ENCODE results near the gene BNIP1.

- TF ChIP-seq, protein P1, sequence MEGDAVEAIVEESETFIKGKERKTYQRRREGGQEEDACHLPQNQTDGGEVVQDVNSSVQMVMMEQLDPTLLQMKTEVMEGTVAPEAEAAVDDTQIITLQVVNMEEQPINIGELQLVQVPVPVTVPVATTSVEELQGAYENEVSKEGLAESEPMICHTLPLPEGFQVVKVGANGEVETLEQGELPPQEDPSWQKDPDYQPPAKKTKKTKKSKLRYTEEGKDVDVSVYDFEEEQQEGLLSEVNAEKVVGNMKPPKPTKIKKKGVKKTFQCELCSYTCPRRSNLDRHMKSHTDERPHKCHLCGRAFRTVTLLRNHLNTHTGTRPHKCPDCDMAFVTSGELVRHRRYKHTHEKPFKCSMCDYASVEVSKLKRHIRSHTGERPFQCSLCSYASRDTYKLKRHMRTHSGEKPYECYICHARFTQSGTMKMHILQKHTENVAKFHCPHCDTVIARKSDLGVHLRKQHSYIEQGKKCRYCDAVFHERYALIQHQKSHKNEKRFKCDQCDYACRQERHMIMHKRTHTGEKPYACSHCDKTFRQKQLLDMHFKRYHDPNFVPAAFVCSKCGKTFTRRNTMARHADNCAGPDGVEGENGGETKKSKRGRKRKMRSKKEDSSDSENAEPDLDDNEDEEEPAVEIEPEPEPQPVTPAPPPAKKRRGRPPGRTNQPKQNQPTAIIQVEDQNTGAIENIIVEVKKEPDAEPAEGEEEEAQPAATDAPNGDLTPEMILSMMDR (IDR thresholded peaks at IDR 0.05; ENCODE audit: low read depth, low read length, poor library complexity, severe bottlenecking) = no peak
- no peak for TF ChIP-seq EZH2phosphoT487 (IDR thresholded peaks at IDR 0.05; ENCODE audit: borderline replicate concordance, low read length)
Measured at GRCh38 chr5:173119719-173120118, 24.6 kb upstream of the BNIP1 start.
